NCI-H226 (cell line): Measurements from ENCODE around the gene SERPINA6.
"Not testable (repeated sequence)": the region's sequence is repeated elsewhere in the genome, so short reads cannot be mapped to it uniquely, and the experiment has no call there.

Experiments
- DNase-seq: peaks from one replicate; pipeline ENCODE4 v3.0.0-alpha.2; 2015

SERPINA6 gene

DNA sequence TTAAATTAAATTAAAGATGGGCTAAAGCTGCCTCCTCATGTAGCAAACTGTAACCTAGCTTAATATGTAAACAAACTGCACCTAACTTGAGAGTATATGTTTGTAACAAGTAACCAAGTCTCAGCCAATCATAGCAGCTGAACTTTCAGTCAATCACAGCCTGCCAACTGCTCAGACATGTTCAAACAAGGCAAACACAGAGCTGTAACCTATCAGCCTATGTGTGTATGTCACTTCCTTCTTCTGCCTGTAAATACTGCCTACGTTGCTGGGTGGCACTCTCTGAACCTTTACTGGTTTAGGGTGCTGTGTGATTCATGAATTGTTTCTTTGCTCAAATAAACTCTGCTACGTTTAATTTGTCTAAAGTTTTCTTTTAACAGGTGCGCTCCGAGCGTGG lies 2.9 kb downstream of the SERPINA6 start:
- no peak for DNase-seq

- DNase-seq: no peak
Measured at GRCh38 chr14:94317259-94317658, 5.9 kb downstream of the SERPINA6 start.

- DNase-seq: no peak
Measured at GRCh38 chr14:94316692-94317091, 6.4 kb downstream of the SERPINA6 start.

- no peak for DNase-seq
Measured at GRCh38 chr14:94314890-94315289, 8.2 kb downstream of the SERPINA6 start.

GRCh38 chr14:94313991-94314655 lies 9.0 kb downstream of the SERPINA6 start:
- no peak for DNase-seq

GRCh38 chr14:94312481-94313246 lies 10.5 kb downstream of the SERPINA6 start:
- no peak for DNase-seq

DNA sequence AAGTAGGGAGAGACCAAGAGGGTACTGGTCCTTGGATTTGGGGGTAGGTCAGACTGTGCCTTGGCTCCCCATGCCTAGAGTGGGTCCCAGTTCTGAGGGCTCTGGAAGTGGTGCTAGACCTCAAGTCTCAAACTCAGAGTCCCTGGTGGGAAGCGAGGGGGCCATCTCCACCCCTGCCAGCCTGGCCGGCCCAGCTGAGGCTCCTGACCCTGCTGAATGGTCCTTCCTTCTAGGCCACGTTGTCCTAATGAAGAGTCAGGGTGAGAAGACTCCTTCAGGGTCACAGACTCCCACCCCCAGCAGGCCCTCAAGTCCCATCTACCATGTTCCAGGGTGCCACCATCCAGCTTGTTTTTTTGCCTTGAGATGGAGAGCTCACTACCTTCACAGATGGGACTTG lies 12.9 kb downstream of the SERPINA6 start:
- no peak for DNase-seq

DNA sequence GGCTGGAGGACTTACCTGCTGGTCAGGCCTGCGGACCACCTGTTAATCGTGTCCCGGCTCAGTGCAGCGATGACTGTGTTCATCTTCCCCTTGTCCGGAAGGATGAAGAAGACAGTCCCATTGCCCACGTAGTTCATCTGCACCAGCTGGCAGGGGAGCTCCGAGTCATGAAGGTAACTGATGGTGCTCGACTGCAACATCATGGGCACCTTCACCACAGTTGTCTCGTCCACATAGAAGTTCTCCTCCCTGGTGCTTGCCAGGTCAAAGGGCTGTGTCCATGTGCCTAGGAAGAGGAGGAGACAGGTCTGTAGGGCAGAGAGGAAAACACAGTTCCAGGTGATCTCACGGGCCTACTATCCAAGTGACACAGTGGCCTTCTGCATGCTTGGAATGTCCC lies 13.4 kb downstream of the SERPINA6 start:
- DNase-seq: no peak

GRCh38 chr14:94307410-94307992 lies 15.6 kb downstream of the SERPINA6 start:
- no peak for DNase-seq

DNA sequence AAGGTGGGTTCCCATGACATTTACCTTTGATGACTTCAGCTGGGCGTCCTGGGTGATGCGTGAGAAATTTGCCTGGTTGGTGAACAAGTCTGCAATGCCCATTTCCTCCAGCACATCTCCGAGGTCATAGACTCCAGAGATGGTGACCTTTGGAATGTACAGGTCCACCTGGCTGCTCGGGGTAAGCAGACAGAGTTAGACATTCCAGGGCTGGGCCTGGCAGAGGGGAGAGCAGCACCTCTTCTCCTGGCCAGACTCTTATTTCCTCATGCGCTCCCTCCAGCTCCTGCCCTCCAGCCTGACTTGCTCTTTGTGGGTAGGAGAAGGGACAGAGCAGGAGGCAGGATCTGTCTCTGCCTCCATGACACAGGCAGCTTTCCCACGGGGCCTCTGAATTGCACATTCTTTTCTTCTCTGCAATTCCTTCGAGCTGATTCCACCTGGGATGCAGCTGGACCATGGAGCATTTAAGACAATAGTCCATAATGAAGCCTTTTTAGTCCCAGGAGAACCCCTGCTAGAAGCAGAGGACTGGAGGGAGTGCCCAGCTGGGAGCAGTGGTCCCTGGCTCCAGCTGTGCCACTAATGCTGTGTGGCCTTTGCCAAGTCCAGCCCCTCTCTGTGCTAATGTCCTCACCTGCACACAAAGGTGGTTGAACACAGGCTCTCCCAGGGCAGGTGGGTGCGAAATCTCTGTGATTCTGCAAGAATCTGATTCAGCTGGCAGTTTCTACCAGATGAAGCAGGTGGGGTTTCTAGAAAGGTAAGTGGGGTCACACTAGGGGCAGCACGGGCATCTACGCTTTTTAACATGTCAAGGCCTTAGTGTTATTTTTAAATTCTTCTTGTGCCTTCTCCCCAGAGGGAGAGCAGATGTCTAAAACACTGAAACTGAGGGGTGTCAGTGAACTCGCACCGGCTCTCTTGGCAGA lies 16.8 kb downstream of the SERPINA6 start:
- no peak for DNase-seq

- DNase-seq: no peak
Measured at GRCh38 chr14:94305620-94306019, 17.5 kb downstream of the SERPINA6 start.

- no peak for DNase-seq
Measured at GRCh38 chr14:94304243-94304642, 18.9 kb downstream of the SERPINA6 start.

DNA sequence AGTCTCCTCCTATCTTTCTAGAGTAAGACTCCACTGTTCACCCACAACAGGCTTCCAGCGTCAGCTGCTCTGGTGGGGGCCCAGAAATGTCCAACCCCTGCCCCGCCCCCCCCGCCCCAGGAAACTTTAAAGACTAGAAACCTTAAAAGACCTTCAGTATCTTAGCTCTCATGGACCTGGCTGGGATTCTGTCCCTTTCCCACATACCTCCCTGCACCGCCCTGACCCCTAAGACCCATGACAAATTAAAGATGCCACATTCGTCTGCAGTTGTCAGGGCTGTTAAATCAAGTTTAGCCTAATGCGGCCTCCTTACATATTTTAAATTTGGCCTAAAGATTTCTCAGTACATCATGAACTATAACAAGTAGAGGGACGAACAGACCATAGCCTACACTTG lies 20.0 kb downstream of the SERPINA6 start:
- DNase-seq: no peak

GRCh38 chr14:94298130-94298529 lies 25.0 kb downstream of the SERPINA6 start:
- DNase-seq: no peak

DNA sequence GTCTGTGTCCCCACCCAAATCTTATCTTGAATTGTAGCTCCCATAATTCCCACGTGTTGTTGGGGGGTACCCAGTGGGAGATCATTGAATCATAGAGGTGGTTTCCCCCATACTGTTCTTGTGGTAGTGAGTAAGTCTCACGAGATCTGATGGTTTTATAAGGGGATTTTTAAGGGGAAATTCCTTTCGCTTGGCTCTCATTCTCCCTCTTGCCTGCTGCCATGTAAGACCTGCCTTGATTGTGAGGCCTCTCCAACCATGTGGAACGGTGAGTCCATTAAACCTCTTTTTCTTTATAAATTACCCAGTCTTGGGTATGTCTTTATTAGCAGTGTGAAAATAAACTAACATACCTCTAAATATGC lies 27.0 kb downstream of the SERPINA6 start:
- not testable (repeated sequence) for DNase-seq

GRCh38 chr14:94295360-94296180 lies 27.6 kb downstream of the SERPINA6 start:
- DNase-seq: no peak

DNA sequence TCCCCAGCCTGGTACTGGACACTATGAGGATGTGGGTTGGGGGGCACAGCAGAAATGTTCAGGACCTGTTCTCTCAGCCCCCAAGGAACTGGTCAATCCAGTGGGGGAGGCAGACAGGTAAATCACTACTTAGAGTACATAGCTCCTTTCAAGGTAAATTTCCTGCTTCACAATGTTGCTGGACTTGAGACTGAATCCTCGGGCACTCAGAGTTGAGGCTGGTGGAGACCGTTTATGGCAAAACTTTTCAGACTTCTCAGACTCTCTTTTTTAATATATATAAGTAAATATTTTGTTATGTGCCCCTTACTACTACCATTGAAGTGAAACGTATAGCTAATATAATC lies 29.6 kb downstream of the SERPINA6 start:
- DNase-seq: no peak

GRCh38 chr14:94292872-94293577 lies 30.1 kb downstream of the SERPINA6 start, which contains the start of gene SERPINA10:
SERPINA10 (minus strand) TSS chr14:94293268; CDS start chr14:94290593, 2,675 bp downstream.
- DNase-seq: no peak

GRCh38 chr14:94292526-94292871 lies 30.6 kb downstream of the SERPINA6 start:
- no peak for DNase-seq

- no peak for DNase-seq
Measured at GRCh38 chr14:94291906-94292525, 31.1 kb downstream of the SERPINA6 start.
